ENCODE results near the gene LUC7L2.

Gene LUC7L2

DNA sequence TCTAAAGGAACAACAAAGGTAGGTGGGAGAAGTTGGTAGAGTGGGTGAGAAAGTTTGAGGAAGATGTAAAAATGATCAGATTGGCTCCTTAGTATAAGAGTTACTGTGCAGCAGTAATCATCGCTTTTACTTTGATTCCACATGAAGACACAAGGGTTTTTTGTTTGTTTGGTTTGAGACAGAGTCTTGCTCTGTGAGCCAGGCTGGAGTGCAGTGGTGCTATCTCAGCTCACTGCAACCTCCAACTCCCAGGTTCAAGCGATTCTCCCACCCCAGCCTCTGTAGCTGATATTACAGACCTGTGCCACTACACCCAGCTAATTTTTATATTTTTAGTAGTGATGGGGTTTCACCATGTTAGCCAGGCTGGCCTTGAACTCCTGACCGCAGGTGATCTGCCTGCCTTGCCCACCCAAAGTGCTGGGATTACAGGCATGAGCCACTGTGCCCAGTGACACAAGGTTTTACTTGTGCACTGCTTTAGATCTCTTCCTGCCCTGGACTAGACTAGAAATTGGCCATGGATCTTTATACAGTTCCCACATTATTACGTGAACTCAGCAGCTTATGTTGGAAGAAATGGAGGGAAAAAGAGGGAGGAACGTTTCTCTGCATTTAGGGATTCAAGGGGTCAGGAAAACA, 10.7 kb downstream of the LUC7L2 start:
- TF ChIP-seq POLR2AphosphoS5 (IDR thresholded peaks at IDR 0.05; ENCODE audit: low read depth) (no peak), GABPA (IDR thresholded peaks at IDR 0.05; ENCODE audit: low read depth) (no peak), SPI1 (IDR thresholded peaks at IDR 0.05; ENCODE audit: borderline replicate concordance, low read depth) (no peak)
- TF ChIP-seq, protein P1, sequence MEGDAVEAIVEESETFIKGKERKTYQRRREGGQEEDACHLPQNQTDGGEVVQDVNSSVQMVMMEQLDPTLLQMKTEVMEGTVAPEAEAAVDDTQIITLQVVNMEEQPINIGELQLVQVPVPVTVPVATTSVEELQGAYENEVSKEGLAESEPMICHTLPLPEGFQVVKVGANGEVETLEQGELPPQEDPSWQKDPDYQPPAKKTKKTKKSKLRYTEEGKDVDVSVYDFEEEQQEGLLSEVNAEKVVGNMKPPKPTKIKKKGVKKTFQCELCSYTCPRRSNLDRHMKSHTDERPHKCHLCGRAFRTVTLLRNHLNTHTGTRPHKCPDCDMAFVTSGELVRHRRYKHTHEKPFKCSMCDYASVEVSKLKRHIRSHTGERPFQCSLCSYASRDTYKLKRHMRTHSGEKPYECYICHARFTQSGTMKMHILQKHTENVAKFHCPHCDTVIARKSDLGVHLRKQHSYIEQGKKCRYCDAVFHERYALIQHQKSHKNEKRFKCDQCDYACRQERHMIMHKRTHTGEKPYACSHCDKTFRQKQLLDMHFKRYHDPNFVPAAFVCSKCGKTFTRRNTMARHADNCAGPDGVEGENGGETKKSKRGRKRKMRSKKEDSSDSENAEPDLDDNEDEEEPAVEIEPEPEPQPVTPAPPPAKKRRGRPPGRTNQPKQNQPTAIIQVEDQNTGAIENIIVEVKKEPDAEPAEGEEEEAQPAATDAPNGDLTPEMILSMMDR (IDR thresholded peaks at IDR 0.05; ENCODE audit: insufficient read depth, low read length), result no peak
- TF ChIP-seq, protein P2, sequence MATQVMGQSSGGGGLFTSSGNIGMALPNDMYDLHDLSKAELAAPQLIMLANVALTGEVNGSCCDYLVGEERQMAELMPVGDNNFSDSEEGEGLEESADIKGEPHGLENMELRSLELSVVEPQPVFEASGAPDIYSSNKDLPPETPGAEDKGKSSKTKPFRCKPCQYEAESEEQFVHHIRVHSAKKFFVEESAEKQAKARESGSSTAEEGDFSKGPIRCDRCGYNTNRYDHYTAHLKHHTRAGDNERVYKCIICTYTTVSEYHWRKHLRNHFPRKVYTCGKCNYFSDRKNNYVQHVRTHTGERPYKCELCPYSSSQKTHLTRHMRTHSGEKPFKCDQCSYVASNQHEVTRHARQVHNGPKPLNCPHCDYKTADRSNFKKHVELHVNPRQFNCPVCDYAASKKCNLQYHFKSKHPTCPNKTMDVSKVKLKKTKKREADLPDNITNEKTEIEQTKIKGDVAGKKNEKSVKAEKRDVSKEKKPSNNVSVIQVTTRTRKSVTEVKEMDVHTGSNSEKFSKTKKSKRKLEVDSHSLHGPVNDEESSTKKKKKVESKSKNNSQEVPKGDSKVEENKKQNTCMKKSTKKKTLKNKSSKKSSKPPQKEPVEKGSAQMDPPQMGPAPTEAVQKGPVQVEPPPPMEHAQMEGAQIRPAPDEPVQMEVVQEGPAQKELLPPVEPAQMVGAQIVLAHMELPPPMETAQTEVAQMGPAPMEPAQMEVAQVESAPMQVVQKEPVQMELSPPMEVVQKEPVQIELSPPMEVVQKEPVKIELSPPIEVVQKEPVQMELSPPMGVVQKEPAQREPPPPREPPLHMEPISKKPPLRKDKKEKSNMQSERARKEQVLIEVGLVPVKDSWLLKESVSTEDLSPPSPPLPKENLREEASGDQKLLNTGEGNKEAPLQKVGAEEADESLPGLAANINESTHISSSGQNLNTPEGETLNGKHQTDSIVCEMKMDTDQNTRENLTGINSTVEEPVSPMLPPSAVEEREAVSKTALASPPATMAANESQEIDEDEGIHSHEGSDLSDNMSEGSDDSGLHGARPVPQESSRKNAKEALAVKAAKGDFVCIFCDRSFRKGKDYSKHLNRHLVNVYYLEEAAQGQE (IDR thresholded peaks at IDR 0.05; ENCODE audit: insufficient replicate concordance, low read depth), result no peak
- H3K4me3 ChIP-seq (replicated peaks; ENCODE audit: insufficient read depth, low read length), result no peak overlapping the region
- DNase-seq (ENCODE audit: low read depth in 1 of 2, low spot score in 1 of 2), result no peak
- no peaks in the 10 kb centered on the region for H3K27me3 ChIP-seq (ENCODE audit: insufficient read depth, poor library complexity, severe bottlenecking)
- H3K27ac ChIP-seq (replicated peaks), result no peak overlapping the region

DNA sequence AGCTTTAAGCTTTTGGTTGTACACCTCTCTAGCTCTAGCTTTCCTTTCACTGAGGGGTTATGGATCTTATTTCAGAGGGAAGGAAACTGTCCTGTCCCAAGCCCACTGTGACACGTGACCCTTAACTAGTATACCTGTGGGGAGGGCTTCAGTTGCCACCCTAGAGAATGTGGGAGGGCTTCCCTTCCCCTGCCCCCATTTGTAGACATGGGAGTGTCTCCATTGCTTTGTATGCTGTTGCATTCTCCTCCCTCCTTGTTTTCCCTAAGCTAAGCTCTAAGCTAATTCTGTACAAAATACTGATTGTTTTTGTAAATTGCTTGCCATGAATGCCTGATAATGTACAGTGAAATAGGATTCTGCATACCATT, 11.2 kb downstream of the LUC7L2 start:
- DNase-seq (ENCODE audit: low read depth in 1 of 2, low spot score in 1 of 2), result no peak
- no peak overlapping the region for H3K27ac ChIP-seq (replicated peaks)
- TF ChIP-seq, protein P2 (IDR thresholded peaks at IDR 0.05; ENCODE audit: insufficient replicate concordance, low read depth), result no peak
- TF ChIP-seq, protein P1 (IDR thresholded peaks at IDR 0.05; ENCODE audit: insufficient read depth, low read length), result no peak
- TF ChIP-seq GABPA (IDR thresholded peaks at IDR 0.05; ENCODE audit: low read depth) (no peak), SPI1 (IDR thresholded peaks at IDR 0.05; ENCODE audit: borderline replicate concordance, low read depth) (no peak)
- no peak overlapping the region for H3K4me3 ChIP-seq (replicated peaks; ENCODE audit: insufficient read depth, low read length)
- no peaks in the 10 kb centered on the region for H3K27me3 ChIP-seq (ENCODE audit: insufficient read depth, poor library complexity, severe bottlenecking)

DNA sequence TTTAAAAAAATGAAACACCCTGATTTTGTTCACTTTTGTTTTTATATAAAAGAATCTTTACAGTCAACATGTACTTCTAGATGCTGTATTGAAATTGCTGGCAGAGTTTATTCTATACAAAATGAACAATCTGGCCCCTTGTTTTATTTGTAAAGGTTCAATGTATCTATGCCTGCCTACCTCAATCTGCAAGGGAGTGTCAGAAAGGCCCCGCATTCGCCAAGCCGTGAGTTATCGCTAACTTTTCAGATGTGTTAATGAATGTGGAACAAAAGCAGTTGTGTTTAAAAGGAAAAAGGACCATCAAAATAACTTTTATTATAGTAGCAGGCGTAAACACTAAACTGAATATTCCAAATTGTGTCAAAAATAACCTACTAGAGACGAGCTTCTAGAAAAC, 14.6 kb downstream of the LUC7L2 start:
- no peak overlapping the region for H3K4me3 ChIP-seq (replicated peaks; ENCODE audit: insufficient read depth, low read length)
- H3K27me3 ChIP-seq (ENCODE audit: insufficient read depth, poor library complexity, severe bottlenecking), result no peaks in the 10 kb centered on the region
- TF ChIP-seq, protein P1 (IDR thresholded peaks at IDR 0.05; ENCODE audit: insufficient read depth, low read length), result no peak
- no peak for TF ChIP-seq SPI1 (IDR thresholded peaks at IDR 0.05; ENCODE audit: borderline replicate concordance, low read depth)
- TF ChIP-seq, protein P2 (IDR thresholded peaks at IDR 0.05; ENCODE audit: insufficient replicate concordance, low read depth), result no peak
- no peak for TF ChIP-seq POLR2AphosphoS5 (IDR thresholded peaks at IDR 0.05; ENCODE audit: low read depth)
- TF ChIP-seq GABPA (IDR thresholded peaks at IDR 0.05; ENCODE audit: low read depth), result no peak
- no peak overlapping the region for H3K27ac ChIP-seq (replicated peaks)
- DNase-seq (ENCODE audit: low read depth in 1 of 2, low spot score in 1 of 2), result no peak
